PC-9 (cell line): ENCODE measurements around the gene NFIX. TPM values are rescaled to one million over a fixed set of nuclear protein-coding genes. Genes with fewer than 3 reads are reported as not detected.

Source experiments
- BruUV-seq: library from RNA; stranded (reverse); fragments of 400-500 nt; replicated peaks from 2 replicates; lab custom pipeline; 2021; lab: Mats Ljungman, UMichigan
- CTCF ChIA-PET: fragments of 300-600 bp; sonication (Branson Sonifier 250); formaldehyde crosslinking; loops from one replicate; lab custom pipeline; 2022; ENCODE audit warnings: antibody characterized with exemption; lab: Charles Lee
- POLR2A ChIA-PET: fragments of 300-600 bp; sonication (Branson Sonifier 250); formaldehyde crosslinking; loops from one replicate; lab custom pipeline; 2022; ENCODE audit warnings: antibody characterized with exemption; ENCODE audit not compliant: unreplicated experiment; lab: Charles Lee
- DNase-seq, 2 experiments: peaks; one replicate each; pipeline versions ENCODE4 v3.0.0 to v3.0.0-alpha.2; 2015 to 2022; ENCODE audit warnings: mixed read lengths in 1 of 2
- H2AFZ ChIP-seq: fragments of 200-600 bp; sonication (generic); 2 replicates; pipeline ENCODE4 v1.8.1; 2017; ENCODE audit warnings: antibody characterized with exemption
- H3F3A ChIP-seq: fragments of 200-600 bp; sonication (generic); 2 replicates; pipeline ENCODE4 v1.8.1; 2017; ENCODE audit warnings: antibody characterized with exemption, mild to moderate bottlenecking, low read depth; ENCODE audit not compliant: insufficient read depth
- H3K27ac ChIP-seq: fragments of 200-600 bp; sonication (generic); 2 replicates; pipeline ENCODE4 v1.6.1; 2016; ENCODE audit warnings: mixed run types
- H3K27me3 ChIP-seq: fragments of 200-600 bp; sonication (generic); 2 replicates; pipeline ENCODE4 v1.6.1; 2016; ENCODE audit warnings: low read depth, mixed run types; ENCODE audit not compliant: insufficient read depth
- H3K36me3 ChIP-seq: fragments of 200-600 bp; sonication (generic); 2 replicates; pipeline ENCODE4 v1.6.1; 2016; ENCODE audit warnings: low read depth, mixed run types
- H3K4me1 ChIP-seq: fragments of 200-600 bp; sonication (generic); replicated peaks from 2 replicates; pipeline ENCODE4 v1.6.1; 2016; ENCODE audit warnings: mixed run types; ENCODE audit not compliant: insufficient read depth
- H3K4me2 ChIP-seq: fragments of 200-600 bp; sonication (generic); 2 replicates; pipeline ENCODE4 v1.6.1; 2017; ENCODE audit warnings: mixed run types
- H3K4me3 ChIP-seq: fragments of 200-600 bp; sonication (generic); 2 replicates; pipeline ENCODE4 v1.6.1; 2016; ENCODE audit warnings: mixed run types
- H3K79me2 ChIP-seq: fragments of 200-600 bp; sonication (generic); 2 replicates; pipeline ENCODE4 v1.6.1; 2017; ENCODE audit warnings: low read depth, mixed run types
- H3K9me2 ChIP-seq: fragments of 200-600 bp; sonication (generic); 2 replicates; pipeline ENCODE4 v1.8.1; 2017; ENCODE audit warnings: mild to moderate bottlenecking; ENCODE audit not compliant: insufficient read depth
- H3K9me3 ChIP-seq: fragments of 200-600 bp; sonication (generic); 2 replicates; pipeline ENCODE4 v1.8.1; 2016; ENCODE audit warnings: low read depth; ENCODE audit not compliant: insufficient read depth
- H4K20me1 ChIP-seq: fragments of 200-600 bp; sonication (generic); 2 replicates; pipeline ENCODE4 v1.8.1; 2017; ENCODE audit not compliant: insufficient read depth
- EZH2 ChIP-seq: fragments of 200-600 bp; sonication (generic); IDR thresholded peaks from 2 replicates; pipeline ENCODE4 v1.8.0; 2017; ENCODE audit warnings: antibody characterized with exemption, low read depth
- intact Hi-C: fragments of 100-400 bp; cut with micrococcal nuclease; formaldehyde crosslinking; loops from one replicate; pipeline ENCODE4 v1.10.0; 2022; ENCODE audit not compliant: unreplicated experiment
- total RNA-seq: library from RNA; stranded (reverse); gene quantifications from 2 replicates; pipeline ENCODE4 v1.2.3, GENCODE V29; 2021
- TF ChIP-seq, protein P1 (sequence below): fragments of 200-600 bp; sonication (generic); conservative IDR thresholded peaks from 2 replicates; pipeline ENCODE4 v1.6.1; 2017; ENCODE audit warnings: mixed run types, antibody characterized with exemption, mild to moderate bottlenecking, moderate library complexity

NFIX gene
- total RNA-seq, 1 experiment from 2014 or later: 24.2 TPM

- Histone ChIP-seq H3K9me3 (no peaks in the 10 kb centered on the region), H3K27ac (peak overlapping the region; percentile 40; the same call in 1 of the 2 replicates), H3K27me3 (no peaks in the 10 kb centered on the region), H3K4me2 (no peak overlapping the region), H3K4me3 (no peak overlapping the region), H3K4me1 (peaks cover 10% of the 10 kb centered on the region), H3K36me3 (peaks cover 13% of the 10 kb centered on the region), H3K79me2 (peaks cover 87% of the 10 kb centered on the region), H3F3A (peaks cover 43% of the 10 kb centered on the region; the same call in 1 of the 2 replicates), H4K20me1 (peaks cover 95% of the 10 kb centered on the region), H2AFZ (no peak overlapping the region), H3K9me2 (no peaks in the 10 kb centered on the region)
- TF ChIP-seq, protein P1, sequence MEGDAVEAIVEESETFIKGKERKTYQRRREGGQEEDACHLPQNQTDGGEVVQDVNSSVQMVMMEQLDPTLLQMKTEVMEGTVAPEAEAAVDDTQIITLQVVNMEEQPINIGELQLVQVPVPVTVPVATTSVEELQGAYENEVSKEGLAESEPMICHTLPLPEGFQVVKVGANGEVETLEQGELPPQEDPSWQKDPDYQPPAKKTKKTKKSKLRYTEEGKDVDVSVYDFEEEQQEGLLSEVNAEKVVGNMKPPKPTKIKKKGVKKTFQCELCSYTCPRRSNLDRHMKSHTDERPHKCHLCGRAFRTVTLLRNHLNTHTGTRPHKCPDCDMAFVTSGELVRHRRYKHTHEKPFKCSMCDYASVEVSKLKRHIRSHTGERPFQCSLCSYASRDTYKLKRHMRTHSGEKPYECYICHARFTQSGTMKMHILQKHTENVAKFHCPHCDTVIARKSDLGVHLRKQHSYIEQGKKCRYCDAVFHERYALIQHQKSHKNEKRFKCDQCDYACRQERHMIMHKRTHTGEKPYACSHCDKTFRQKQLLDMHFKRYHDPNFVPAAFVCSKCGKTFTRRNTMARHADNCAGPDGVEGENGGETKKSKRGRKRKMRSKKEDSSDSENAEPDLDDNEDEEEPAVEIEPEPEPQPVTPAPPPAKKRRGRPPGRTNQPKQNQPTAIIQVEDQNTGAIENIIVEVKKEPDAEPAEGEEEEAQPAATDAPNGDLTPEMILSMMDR: no peak
- no peak for DNase-seq
- no TSS peak for BruUV-seq
- CTCF ChIA-PET: interaction anchor here (0.6 kb wide), 1 partner anchor 77 kb away, joined by 5 read pairs; no protein-coding TSS in a partner anchor
- intact Hi-C loops: no loop called here
- POLR2A ChIA-PET: interaction anchor here (0.6 kb wide), 1 partner anchor 13 kb away, joined by 11 read pairs; no protein-coding TSS in a partner anchor
Measured at GRCh38 chr19:13130886-13131490, 135.7 kb downstream of the NFIX start.

DNA sequence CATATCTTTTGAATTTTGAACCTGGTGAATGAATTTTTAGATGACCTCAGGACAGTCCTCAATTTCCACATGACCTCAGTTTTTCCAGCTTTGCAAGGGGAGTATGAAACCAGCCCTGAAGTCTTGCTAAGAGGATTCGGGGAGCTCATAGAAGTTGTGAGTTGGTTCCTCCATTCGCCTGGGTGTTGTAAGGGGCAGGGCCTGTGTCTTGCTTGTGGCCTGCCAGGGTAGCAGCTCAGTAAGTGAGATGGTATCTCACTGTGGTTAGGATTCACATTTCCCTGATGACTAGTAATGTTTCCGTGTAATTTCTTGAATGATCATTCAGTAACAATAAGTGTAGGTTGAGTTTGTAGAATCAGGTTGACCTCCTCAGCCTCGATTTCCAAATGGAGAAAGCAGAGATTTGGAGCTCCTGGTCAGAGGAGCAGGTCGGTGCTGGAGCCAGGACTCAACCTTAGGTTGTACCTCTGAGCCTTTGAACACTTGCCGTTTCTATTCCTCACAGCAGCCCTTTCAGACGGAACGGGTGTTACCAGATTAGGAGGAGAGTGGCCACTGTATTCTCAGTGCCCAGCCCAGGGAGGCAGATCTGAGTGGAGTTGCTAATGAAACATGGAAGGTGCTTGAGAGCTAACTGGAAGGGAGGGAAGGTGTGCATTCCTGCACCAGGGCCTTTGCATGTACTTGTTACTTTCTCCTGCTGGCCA is 137.4 kb downstream of the NFIX start:
- H3K36me3 ChIP-seq: peaks cover 11% of the 10 kb centered on the region
- no peaks in the 10 kb centered on the region for H3K27me3 ChIP-seq
- DNase-seq: peak; percentile 54 to 69
- H2AFZ ChIP-seq: no peak overlapping the region
- peak overlapping the region; percentile 15; the same call in 1 of the 2 replicates for H3K27ac ChIP-seq
- TF ChIP-seq, protein P1: no peak
- TF ChIP-seq EZH2: no peak
- ChIA-PET CTCF (interaction anchor here (0.6 to 0.7 kb wide), 2 partner anchors 155 to 726 kb away, joined by 13 to 19 read pairs; no protein-coding TSS in a partner anchor), POLR2A (interaction anchor here (0.5 to 0.7 kb wide), 4 partner anchors 13 to 669 kb away, joined by 3 to 10 read pairs (median 4); no protein-coding TSS in a partner anchor)
- H4K20me1 ChIP-seq: peaks cover 88% of the 10 kb centered on the region
- peaks cover 72% of the 10 kb centered on the region for H3K79me2 ChIP-seq
- no peak overlapping the region for H3K4me2 ChIP-seq
- intact Hi-C loops: no loop called here
- no TSS peak for BruUV-seq
- peaks cover 47% of the 10 kb centered on the region; the same call in 1 of the 2 replicates for H3F3A ChIP-seq
- no peak overlapping the region for H3K4me3 ChIP-seq
- no peaks in the 10 kb centered on the region for H3K9me3 ChIP-seq
- peaks cover 10% of the 10 kb centered on the region for H3K4me1 ChIP-seq
- H3K9me2 ChIP-seq: no peaks in the 10 kb centered on the region

DNA sequence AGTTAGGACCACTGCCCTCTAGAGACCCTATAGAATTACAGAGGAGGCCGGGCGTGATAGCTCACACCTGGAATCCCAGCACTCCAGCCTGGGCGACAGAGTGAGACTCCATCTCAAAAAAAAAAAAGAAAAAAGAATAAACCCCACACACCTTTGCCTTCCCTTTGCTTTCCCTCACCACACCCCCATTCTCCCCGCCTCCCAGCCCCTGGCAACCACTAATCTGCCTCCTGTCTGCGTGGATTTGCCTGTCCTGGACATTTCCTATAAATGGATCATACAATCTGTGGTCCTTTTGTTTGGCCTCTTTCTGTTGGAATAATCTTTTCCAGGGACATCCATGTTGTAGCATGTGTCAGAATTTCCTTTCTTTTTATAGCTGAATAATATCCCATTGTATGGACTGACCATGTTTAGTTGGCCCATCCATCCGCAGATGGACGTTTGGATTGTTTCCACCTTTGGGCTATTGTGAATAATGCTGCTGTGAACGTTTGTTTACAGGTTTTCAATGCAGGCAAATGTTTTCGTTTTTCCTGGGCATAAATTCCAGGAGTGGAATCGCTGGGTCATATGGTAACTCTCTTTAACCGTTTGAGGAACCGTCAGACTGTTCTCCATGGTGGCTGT is 138.1 kb downstream of the NFIX start:
- Histone ChIP-seq H3K79me2 (peaks cover 65% of the 10 kb centered on the region), H3K9me3 (no peaks in the 10 kb centered on the region), H3K4me3 (no peak overlapping the region), H3K36me3 (peaks cover 16% of the 10 kb centered on the region), H2AFZ (no peak overlapping the region), H3F3A (peaks cover 47% of the 10 kb centered on the region; the same call in 1 of the 2 replicates), H3K9me2 (no peaks in the 10 kb centered on the region), H3K4me1 (peaks cover 10% of the 10 kb centered on the region), H3K4me2 (no peak overlapping the region), H4K20me1 (peaks cover 80% of the 10 kb centered on the region), H3K27me3 (no peaks in the 10 kb centered on the region), H3K27ac (no peak overlapping the region)
- no peak for TF ChIP-seq EZH2
- TF ChIP-seq, protein P1: no peak
- DNase-seq: no peak
- BruUV-seq: no TSS peak
- ChIA-PET CTCF (no interaction called here), POLR2A (no interaction called here)
- intact Hi-C loops: no loop called here
